ENCODE measurements around the gene CSF3. TPM values are rescaled to one million over a fixed set of nuclear protein-coding genes. Genes with fewer than 3 reads are reported as not detected.

The CSF3 gene
- polyA plus RNA-seq, 1 donor from 2014 or later = not detected

DNA sequence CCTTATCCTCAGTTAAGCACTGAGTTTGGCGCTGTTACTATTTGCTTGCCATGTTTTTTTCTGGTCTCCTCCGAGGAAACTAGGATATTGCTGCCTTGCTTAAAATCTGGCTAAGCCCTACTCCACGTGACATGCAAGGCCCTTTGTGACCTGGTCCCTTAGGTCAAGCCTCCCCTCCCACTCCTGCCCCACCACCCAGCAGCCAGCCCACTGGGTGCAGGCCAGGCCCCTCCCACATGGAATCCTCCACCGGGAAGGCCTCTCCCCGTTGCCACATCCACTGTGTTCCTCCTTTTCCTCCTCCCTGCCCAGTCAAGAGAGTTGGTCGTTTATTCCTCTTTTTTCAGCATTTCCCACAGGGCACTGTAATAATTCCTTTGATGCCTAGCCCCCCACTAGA lies 18.4 kb upstream of the CSF3 start:
- no peaks in the 10 kb centered on the region for H3K27me3 ChIP-seq (ENCODE audit: insufficient read depth, low read depth, low read length)
- TF ChIP-seq EZH2 (IDR thresholded peaks at IDR 0.05; ENCODE audit: borderline replicate concordance, insufficient read depth, low read length, poor library complexity, severe bottlenecking) (no peak), SMC3 (conservative IDR thresholded peaks at IDR 0.05; ENCODE audit: poor library complexity) (no peak), RAD21 (conservative IDR thresholded peaks at IDR 0.05) (no peak), TAF1 (IDR thresholded peaks at IDR 0.05; ENCODE audit: low read depth) (no peak), EP300 (conservative IDR thresholded peaks at IDR 0.05; ENCODE audit: poor library complexity, severe bottlenecking) (no peak), POLR2AphosphoS5 (IDR thresholded peaks at IDR 0.05) (no peak), MXI1 (conservative IDR thresholded peaks at IDR 0.05; ENCODE audit: poor library complexity, severe bottlenecking) (no peak)
- TF ChIP-seq, protein P1, sequence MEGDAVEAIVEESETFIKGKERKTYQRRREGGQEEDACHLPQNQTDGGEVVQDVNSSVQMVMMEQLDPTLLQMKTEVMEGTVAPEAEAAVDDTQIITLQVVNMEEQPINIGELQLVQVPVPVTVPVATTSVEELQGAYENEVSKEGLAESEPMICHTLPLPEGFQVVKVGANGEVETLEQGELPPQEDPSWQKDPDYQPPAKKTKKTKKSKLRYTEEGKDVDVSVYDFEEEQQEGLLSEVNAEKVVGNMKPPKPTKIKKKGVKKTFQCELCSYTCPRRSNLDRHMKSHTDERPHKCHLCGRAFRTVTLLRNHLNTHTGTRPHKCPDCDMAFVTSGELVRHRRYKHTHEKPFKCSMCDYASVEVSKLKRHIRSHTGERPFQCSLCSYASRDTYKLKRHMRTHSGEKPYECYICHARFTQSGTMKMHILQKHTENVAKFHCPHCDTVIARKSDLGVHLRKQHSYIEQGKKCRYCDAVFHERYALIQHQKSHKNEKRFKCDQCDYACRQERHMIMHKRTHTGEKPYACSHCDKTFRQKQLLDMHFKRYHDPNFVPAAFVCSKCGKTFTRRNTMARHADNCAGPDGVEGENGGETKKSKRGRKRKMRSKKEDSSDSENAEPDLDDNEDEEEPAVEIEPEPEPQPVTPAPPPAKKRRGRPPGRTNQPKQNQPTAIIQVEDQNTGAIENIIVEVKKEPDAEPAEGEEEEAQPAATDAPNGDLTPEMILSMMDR (IDR thresholded peaks at IDR 0.05; ENCODE audit: poor library complexity, severe bottlenecking) = no peak
- TF ChIP-seq, protein P2, sequence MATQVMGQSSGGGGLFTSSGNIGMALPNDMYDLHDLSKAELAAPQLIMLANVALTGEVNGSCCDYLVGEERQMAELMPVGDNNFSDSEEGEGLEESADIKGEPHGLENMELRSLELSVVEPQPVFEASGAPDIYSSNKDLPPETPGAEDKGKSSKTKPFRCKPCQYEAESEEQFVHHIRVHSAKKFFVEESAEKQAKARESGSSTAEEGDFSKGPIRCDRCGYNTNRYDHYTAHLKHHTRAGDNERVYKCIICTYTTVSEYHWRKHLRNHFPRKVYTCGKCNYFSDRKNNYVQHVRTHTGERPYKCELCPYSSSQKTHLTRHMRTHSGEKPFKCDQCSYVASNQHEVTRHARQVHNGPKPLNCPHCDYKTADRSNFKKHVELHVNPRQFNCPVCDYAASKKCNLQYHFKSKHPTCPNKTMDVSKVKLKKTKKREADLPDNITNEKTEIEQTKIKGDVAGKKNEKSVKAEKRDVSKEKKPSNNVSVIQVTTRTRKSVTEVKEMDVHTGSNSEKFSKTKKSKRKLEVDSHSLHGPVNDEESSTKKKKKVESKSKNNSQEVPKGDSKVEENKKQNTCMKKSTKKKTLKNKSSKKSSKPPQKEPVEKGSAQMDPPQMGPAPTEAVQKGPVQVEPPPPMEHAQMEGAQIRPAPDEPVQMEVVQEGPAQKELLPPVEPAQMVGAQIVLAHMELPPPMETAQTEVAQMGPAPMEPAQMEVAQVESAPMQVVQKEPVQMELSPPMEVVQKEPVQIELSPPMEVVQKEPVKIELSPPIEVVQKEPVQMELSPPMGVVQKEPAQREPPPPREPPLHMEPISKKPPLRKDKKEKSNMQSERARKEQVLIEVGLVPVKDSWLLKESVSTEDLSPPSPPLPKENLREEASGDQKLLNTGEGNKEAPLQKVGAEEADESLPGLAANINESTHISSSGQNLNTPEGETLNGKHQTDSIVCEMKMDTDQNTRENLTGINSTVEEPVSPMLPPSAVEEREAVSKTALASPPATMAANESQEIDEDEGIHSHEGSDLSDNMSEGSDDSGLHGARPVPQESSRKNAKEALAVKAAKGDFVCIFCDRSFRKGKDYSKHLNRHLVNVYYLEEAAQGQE (IDR thresholded peaks at IDR 0.05; ENCODE audit: borderline replicate concordance) = no peak

DNA sequence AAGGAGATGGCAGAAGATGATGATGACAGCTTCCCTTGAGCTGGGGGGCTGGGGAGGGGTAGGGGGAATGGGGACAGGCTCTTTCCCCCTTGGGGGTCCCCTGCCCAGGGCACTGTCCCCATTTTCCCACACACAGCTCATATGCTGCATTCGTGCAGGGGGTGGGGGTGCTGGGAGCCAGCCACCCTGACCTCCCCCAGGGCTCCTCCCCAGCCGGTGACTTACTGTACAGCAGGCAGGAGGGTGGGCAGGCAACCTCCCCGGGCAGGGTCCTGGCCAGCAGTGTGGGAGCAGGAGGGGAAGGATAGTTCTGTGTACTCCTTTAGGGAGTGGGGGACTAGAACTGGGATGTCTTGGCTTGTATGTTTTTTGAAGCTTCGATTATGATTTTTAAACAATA lies 17.7 kb upstream of the CSF3 start:
- H3K79me2 ChIP-seq (replicated peaks; ENCODE audit: insufficient read depth, low read length) = no peaks in the 10 kb centered on the region
- no peaks in the 10 kb centered on the region for H3K9me3 ChIP-seq (ENCODE audit: low read length)
- H3K4me3 ChIP-seq (ENCODE audit: low read length) = no peak overlapping the region
- TF ChIP-seq MXI1 (conservative IDR thresholded peaks at IDR 0.05; ENCODE audit: poor library complexity, severe bottlenecking) (no peak), TAF1 (IDR thresholded peaks at IDR 0.05; ENCODE audit: low read depth) (no peak), POLR2AphosphoS5 (IDR thresholded peaks at IDR 0.05) (no peak), EZH2 (IDR thresholded peaks at IDR 0.05; ENCODE audit: borderline replicate concordance, insufficient read depth, low read length, poor library complexity, severe bottlenecking) (no peak), EP300 (conservative IDR thresholded peaks at IDR 0.05; ENCODE audit: poor library complexity, severe bottlenecking) (no peak), SMC3 (conservative IDR thresholded peaks at IDR 0.05; ENCODE audit: poor library complexity) (no peak), RAD21 (conservative IDR thresholded peaks at IDR 0.05) (no peak)
- TF ChIP-seq, protein P1 (IDR thresholded peaks at IDR 0.05; ENCODE audit: poor library complexity, severe bottlenecking) = no peak
- TF ChIP-seq, protein P2 (IDR thresholded peaks at IDR 0.05; ENCODE audit: borderline replicate concordance) = no peak
- no peaks in the 10 kb centered on the region for H3K27me3 ChIP-seq (ENCODE audit: insufficient read depth, low read depth, low read length)
- H3K36me3 ChIP-seq (ENCODE audit: insufficient read depth, low read length) = no peaks in the 10 kb centered on the region
- no peak overlapping the region for H3K9ac ChIP-seq (ENCODE audit: low read length)
- no peaks in the 10 kb centered on the region for H3K9me2 ChIP-seq (ENCODE audit: insufficient read depth, low read length)
- no peaks in the 10 kb centered on the region for H4K20me1 ChIP-seq (ENCODE audit: insufficient read depth)
- no peak overlapping the region for H3K27ac ChIP-seq (ENCODE audit: low read length)
- no peak overlapping the region for H3K4me2 ChIP-seq (ENCODE audit: low read length)
- H3F3A ChIP-seq (ENCODE audit: insufficient read depth, low read length, poor library complexity, severe bottlenecking) = no peaks in the 10 kb centered on the region
- no peak overlapping the region for H2AFZ ChIP-seq (ENCODE audit: low read depth, low read length)

More for the DNA sequence above, 18.4 kb upstream of the CSF3 start:
- H4K20me1 ChIP-seq (ENCODE audit: insufficient read depth) = no peaks in the 10 kb centered on the region
- H3F3A ChIP-seq (ENCODE audit: insufficient read depth, low read length, poor library complexity, severe bottlenecking) = no peaks in the 10 kb centered on the region
- H3K36me3 ChIP-seq (ENCODE audit: insufficient read depth, low read length) = no peaks in the 10 kb centered on the region
- H3K9me3 ChIP-seq (ENCODE audit: low read length) = no peaks in the 10 kb centered on the region
- H3K27ac ChIP-seq (ENCODE audit: low read length) = no peak overlapping the region
- no peaks in the 10 kb centered on the region for H3K9me2 ChIP-seq (ENCODE audit: insufficient read depth, low read length)
- H3K9ac ChIP-seq (ENCODE audit: low read length) = no peak overlapping the region
- no peak overlapping the region for H3K4me3 ChIP-seq (ENCODE audit: low read length)
- no peak overlapping the region for H3K4me2 ChIP-seq (ENCODE audit: low read length)
- H3K79me2 ChIP-seq (replicated peaks; ENCODE audit: insufficient read depth, low read length) = no peaks in the 10 kb centered on the region
- no peak overlapping the region for H2AFZ ChIP-seq (ENCODE audit: low read depth, low read length)

All from neural cell (in vitro differentiated cells).